ENCODE data around the gene LAMP2. TPM values are rescaled to one million over a fixed set of nuclear protein-coding genes. Genes with fewer than 3 reads are reported as not detected.
"Not testable (repeated sequence)": the region's sequence is repeated elsewhere in the genome, so short reads cannot be mapped to it uniquely, and the experiment has no call there.

LAMP2 gene
- 100 to 1,000 TPM in 1 of 2 donors, 10 to 100 TPM in 1; 92.5 to 102 TPM for total RNA-seq
- long read RNA-seq, donor 1, full-length matches to known transcripts: 73 of 82 reads
- long read RNA-seq, donor 1, partial matches to known transcripts: 6 of 82 reads
- long read RNA-seq, donor 1, other reads (novel, unspliced or antisense): 3 of 82 reads
- long read RNA-seq, donor 2, full-length matches to known transcripts: 153 of 177 reads
- long read RNA-seq, donor 2, partial matches to known transcripts: 14 of 177 reads
- long read RNA-seq, donor 2, other reads (novel, unspliced or antisense): 10 of 177 reads

DNA sequence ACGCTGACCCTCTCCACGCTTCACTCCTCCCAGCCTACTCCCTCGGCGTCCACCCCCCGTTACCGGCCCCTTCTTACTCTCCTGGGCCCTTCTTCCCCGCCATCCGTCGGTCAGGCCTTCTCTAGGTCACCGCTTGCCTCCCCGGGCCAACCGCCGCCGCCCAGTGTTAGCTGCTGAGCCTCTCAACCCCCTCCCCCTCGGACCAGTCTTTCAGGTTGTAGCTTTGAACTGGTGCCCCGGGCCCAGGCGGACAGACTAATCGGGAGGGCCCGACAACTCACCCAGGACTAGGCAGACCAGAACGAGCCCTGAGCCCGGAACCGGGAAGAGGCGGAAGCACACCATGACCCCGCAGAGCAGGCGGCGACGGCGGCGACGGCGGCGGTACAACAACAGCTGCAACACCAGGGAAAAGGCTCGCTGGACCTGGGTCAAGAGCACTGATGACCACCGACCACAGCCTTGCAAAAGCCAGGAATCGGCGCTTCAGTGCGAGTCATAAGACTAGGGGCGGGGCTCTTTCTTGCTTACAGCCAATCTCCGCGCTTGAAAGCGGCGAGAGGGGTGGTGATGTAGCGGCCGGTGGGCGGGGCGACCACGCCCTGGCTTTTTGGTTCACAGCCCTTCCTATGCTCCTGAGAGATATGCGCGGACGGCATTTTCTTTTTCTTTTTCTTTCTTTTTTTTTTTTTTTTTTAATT is at the start of gene LAMP2:
TSS of gene LAMP2 (minus strand) at position 472 of the 701 bp plus-strand sequence. CDS start at position 345, 127 bp downstream.
- peak; percentile 96 for DNase-seq (ENCODE audit: low spot score)
- intact Hi-C loops (cut with DNase I): no loop called here

GRCh38 chrX:120517936-120518335 is 48.8 kb upstream of the LAMP2 start:
- no peak for DNase-seq (ENCODE audit: low spot score)
- intact Hi-C loops (cut with DNase I): no loop called here

GRCh38 chrX:120514236-120514635 is 45.1 kb upstream of the LAMP2 start:
- intact Hi-C loops (cut with DNase I): loop anchor here in 1 of 2 donors (2.0 kb wide), 1 partner anchor 47 kb away; no protein-coding TSS in a partner anchor
- DNase-seq (ENCODE audit: low spot score): no peak

DNA sequence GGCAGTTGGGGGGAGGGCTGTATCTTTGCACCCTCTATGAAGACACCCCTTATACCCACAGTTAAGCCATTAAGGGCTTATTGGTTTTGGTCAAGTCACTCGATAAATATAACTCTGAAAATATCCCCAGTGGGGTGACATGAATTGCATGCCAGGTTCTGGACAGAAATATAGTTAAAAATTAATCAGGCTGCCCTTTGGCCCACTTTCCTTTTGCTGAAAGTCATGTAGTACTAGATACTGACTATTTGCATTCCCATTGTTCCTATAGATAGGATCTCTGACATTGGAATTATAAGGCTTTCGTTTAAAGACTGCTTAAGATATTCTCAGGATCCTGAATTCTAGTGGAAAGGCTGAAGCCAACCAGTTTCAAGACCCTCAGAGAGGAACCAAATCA is 43.5 kb upstream of the LAMP2 start:
- intact Hi-C loops (cut with DNase I): no loop called here
- no peak for DNase-seq (ENCODE audit: low spot score)

DNA sequence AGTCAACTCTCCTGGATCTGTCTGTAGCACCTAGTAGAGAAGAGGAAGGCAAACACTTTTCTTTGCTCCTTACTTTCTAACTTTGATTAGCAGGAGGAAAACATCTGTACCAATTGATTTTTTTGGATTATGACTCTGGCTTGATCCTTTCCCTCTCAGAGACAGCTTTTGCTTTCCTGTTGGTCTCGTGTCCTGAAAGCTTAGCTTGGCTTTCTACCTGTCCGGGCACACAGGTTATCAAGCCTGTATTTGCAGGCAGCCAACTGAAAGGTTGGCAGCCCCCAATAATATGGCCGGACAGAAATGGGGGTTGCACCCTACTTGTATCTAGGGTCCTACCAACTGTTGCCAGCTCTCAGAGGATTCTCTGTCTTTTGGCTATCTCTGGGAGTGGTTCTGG is 43.1 kb upstream of the LAMP2 start:
- no peak for DNase-seq (ENCODE audit: low spot score)
- intact Hi-C loops (cut with DNase I): no loop called here

GRCh38 chrX:120504569-120504968 is 35.5 kb upstream of the LAMP2 start:
- DNase-seq (ENCODE audit: low spot score): no peak
- intact Hi-C loops (cut with DNase I): no loop called here

DNA sequence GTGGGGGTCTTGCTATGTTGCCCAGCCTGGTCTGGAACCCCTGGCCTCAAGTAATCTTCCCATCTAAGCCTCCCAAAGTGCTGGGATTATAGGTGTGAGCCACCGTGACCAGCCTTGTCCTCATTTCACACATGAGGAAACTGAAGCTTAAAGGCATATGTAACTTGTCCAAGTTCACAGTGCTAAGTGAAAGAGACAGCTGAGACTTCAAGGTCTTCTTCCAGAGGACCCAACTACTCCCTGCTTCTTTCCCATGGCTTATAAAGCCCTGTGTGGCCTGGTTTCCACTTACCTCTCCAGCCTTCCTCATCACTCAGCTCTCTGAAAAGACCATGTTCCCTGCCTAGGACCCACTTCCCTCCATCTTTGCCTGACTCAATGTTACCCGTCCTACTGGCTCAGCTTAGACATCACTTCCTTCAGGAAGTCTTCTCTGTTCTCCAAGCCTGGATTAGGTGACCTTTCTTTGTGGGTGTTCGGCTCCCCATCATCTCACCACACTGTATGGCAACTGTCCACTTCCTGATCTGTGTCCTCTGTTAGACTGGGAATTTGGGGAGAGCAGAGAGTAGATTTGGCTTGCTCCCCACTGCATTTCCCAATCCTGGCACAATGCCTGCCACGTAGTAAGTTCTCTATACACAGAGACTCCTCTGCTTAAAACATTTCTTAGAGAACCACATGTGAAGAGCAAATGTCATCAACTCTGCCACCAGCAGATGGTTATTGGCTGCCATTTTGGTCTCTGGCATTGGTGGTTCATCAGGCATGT is 30.4 kb upstream of the LAMP2 start:
- intact Hi-C loops (cut with DNase I): no loop called here
- no peak for DNase-seq (ENCODE audit: low spot score)

DNA sequence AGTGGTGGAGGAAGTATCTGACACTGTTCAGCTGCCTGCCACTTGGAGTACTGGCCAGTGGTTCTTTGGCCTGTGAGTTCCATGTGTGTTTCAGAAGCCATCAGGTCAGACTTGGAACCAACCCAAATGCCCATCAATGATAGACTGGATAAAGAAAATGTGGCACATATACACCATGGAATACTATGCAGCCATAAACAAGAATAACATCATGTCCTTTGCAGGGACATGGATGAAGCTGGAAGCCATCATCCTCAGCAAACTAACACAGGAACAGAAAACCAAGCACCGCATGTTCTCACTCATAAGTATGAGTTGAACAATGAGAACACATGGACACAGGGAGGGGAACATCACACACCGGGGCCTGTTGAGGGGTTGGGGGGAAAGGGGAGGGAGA is 21.0 kb upstream of the LAMP2 start:
- DNase-seq (ENCODE audit: low spot score); intact Hi-C loops (cut with DNase I): not testable (repeated sequence)

GRCh38 chrX:120486786-120487185 is 17.7 kb upstream of the LAMP2 start:
- intact Hi-C loops (cut with DNase I): no loop called here
- no peak for DNase-seq (ENCODE audit: low spot score)

DNA sequence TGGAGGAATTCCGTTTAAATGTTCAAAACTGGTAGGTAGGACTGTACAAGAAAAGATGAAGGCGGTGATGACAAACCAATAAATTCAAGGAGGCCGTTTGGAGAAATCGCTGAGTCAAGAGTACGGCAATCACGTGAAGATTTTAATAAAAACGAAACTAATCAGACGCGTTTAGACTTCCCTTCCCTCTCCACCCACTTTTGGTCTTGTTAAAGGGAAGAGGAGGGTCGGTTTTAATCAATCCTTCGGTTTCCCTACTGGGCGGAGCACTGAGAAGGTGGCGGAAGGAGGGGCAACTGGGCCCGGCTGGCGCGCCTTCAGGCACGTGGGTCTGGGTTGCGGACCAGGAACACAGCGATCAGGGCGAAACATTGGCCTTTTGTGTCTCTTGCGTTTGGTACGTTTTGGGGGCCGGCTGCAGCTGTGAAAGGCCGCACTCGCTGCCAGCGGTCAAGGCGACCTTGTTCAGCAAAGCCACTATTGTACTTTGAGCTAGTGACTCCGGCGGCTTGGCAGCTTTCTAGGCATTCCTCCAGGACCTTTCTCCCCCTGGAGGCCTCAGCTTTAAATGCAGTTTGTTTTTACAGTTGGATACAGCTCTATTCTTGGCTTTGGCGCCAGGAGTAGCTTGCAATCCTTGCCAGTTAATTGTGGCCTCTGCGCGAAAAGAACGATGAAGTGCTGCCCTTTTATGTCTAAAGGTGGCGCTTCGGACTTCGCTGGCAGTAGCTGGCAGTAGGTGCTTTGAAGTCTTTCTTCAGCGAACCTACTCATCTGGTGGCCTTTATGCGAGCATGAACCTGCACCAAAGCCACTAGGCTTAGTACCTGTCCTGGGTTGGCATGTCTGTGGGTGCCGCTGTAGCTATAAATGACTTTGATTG is 16.8 kb upstream of the LAMP2 start:
- intact Hi-C loops (cut with DNase I): no loop called here
- peak; percentile 89 for DNase-seq (ENCODE audit: low spot score)

- intact Hi-C loops (cut with DNase I): no loop called here
Measured at GRCh38 chrX:120485315-120485637, 16.2 kb upstream of the LAMP2 start.

GRCh38 chrX:120477453-120477852 is 8.4 kb upstream of the LAMP2 start:
- DNase-seq (ENCODE audit: low spot score): no peak
- intact Hi-C loops (cut with DNase I): no loop called here

More at GRCh38 chrX:120485315-120485637, 16.2 kb upstream of the LAMP2 start:
- DNase-seq (ENCODE audit: low spot score): no peak

DNA sequence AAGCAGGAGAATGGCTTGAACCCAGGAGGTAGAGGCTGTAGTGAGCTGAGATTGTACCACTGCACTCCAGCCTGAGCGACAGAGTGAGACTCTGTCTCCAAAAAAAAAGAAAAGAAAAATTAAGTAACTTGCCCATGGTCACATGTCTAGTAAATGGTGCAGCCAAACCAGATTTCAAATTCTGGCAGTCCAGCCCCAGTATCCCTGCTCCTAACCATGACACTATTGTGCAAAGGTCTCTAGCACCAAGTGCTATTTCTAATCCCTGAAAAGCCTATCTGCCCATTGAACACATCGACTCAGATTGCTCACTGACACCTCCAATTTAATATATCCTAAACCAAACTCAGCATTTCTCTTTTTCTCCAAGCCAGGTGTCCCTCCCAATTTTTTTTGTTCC is 7.6 kb upstream of the LAMP2 start:
- intact Hi-C loops (cut with DNase I): no loop called here
- DNase-seq (ENCODE audit: low spot score): no peak

GRCh38 chrX:120475447-120475846 is 6.4 kb upstream of the LAMP2 start:
- DNase-seq (ENCODE audit: low spot score); intact Hi-C loops (cut with DNase I): not testable (repeated sequence)

DNA sequence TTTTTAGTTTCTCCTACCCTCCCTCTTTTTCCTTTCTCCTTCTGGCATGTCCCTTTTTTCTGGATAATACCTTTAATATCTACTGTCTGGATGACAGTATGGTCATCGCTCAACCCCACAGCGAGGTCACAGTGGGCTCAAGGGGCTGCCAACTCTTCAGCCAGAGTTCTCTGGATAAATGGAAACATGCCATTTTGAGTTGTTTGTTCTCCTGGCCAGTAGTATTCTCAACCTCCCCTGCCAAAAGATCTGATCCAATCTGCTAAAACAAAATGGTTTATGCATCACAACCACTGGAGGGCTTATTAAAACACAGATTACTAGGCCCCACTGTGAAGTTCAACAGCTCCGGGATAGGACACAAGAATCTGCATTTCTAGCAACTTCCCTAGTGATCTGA is 5.0 kb upstream of the LAMP2 start:
- intact Hi-C loops (cut with DNase I): no loop called here
- DNase-seq (ENCODE audit: low spot score): no peak

- DNase-seq (ENCODE audit: low spot score); intact Hi-C loops (cut with DNase I): not testable (repeated sequence)
Measured at GRCh38 chrX:120469657-120470056, 561 bp upstream of the LAMP2 start.

DNA sequence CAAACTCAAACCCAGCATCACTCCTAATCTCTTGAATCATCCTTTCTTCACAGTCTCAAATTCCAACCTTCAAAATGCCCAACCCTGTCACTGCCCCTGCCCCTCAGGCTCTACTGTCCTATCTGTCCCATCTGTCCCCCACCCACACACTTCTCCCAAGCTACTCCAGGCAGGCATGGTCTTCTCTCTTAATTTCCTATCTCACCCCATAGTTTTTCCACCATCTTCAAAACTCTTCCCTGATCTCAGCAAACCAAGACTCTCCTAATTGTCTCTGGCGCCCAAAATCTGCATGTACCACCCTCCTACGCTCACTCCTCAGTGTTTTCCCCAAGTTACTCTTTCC is 644 bp downstream of the LAMP2 start:
- DNase-seq (ENCODE audit: low spot score): no peak

DNA sequence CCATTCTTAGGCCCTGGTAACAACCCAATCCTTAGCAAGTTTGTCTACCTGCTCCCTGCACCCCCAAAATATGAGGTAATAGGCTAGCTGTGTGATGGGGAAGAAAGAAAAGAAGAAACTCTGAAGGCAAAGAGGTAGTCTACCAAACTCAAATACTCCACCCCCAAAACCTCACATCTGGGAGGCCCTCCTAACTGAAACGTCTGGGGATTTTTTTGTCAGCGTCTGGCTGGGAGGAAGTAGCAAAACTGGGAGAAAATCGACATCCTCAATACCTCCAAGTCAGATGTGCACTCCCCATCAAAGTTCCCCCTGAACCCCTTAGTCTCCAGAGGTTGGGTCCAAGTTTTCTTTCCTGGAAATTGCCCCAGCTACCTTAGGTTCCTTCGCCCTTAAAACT is 1.0 kb downstream of the LAMP2 start:
- no peak for DNase-seq (ENCODE audit: low spot score)
- intact Hi-C loops (cut with DNase I): no loop called here

More for the DNA sequence above, 644 bp downstream of the LAMP2 start:
- intact Hi-C loops (cut with DNase I): no loop called here

DNA sequence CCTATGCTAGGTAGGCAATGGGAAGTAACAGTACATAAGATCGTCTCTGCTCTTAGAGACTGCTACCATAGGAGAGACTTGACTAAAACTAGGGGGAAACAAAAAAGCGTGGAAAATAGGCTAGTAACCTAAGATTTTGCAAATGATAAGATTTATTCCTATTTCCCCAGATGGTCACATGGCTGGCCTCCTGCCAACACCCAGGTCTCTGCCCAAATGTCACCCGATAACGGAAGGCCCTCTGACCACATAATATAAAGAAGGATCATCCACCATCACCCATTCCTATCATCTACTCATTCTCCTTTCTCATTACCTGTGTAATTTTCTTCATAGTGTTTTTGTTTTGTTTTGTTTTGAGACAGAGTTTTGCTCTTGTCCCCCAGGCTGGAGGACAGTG is 4.7 kb downstream of the LAMP2 start:
- DNase-seq (ENCODE audit: low spot score): no peak
- intact Hi-C loops (cut with DNase I): no loop called here
